Activated T-cell treated with anti-CD3 and anti-CD28 coated beads, Interleukin-2, amount 50 U/mL, for 72 hours (primary cell): ENCODE data around the gene PLEKHG5. TPM values are rescaled to one million over a fixed set of nuclear protein-coding genes. Genes with fewer than 3 reads are reported as not detected.
A peak's percentile ranks its signal among the peaks of the same experiment; 100 is the strongest.
"Not testable (repeated sequence)": the region's sequence is repeated elsewhere in the genome, so short reads cannot be mapped to it uniquely, and the experiment has no call there.

Source experiments
- ATAC-seq, 2 donors: fragments of 150-1000 bp; cut with Tn5 transposase; replicated peaks in 1 of 2; 2 replicates each; pipeline ENCODE4 v1.10.0; 2021; ENCODE audit warnings: moderate library complexity in 2 of 2, mild to moderate bottlenecking in 1 of 2
- DNase-seq, 2 donors: peaks; one replicate each; pipeline ENCODE4 v3.0.0; 2021 to 2022; ENCODE audit warnings: mixed read lengths in 1 of 2
- H3K27ac Mint-ChIP-seq: one replicate; pipeline ENCODE4 v1.8.0; 2022; ENCODE audit warnings: mild to moderate bottlenecking, moderate library complexity, mixed read lengths
- H3K27me3 Mint-ChIP-seq: one replicate; pipeline ENCODE4 v1.8.0; 2022; ENCODE audit warnings: low read depth, mixed read lengths
- H3K36me3 Mint-ChIP-seq, 2 donors: one replicate each; pipeline ENCODE4 v1.8.0; 2022; ENCODE audit warnings: mixed read lengths in 2 of 2, mild to moderate bottlenecking in 1 of 2; ENCODE audit not compliant: insufficient read depth in 2 of 2
- H3K4me1 Mint-ChIP-seq: one replicate; pipeline ENCODE4 v1.8.0; 2022; ENCODE audit warnings: low read depth, mixed read lengths
- H3K4me3 Mint-ChIP-seq, 2 donors: one replicate each; pipeline ENCODE4 v1.8.0; 2022; ENCODE audit warnings: mild to moderate bottlenecking in 2 of 2, mixed read lengths in 2 of 2, moderate library complexity in 2 of 2
- H3K9me3 Mint-ChIP-seq, 2 donors: one replicate each; pipeline ENCODE4 v1.8.0; 2022; ENCODE audit warnings: mixed read lengths in 2 of 2
- total RNA-seq, 2 donors: library from RNA; stranded (reverse); gene quantifications; one replicate each; pipeline ENCODE4 v1.2.3, GENCODE V29; 2022

Gene PLEKHG5
- total RNA-seq, 2 donors from 2014 or later, result 2.6 to 3.2 TPM

DNA sequence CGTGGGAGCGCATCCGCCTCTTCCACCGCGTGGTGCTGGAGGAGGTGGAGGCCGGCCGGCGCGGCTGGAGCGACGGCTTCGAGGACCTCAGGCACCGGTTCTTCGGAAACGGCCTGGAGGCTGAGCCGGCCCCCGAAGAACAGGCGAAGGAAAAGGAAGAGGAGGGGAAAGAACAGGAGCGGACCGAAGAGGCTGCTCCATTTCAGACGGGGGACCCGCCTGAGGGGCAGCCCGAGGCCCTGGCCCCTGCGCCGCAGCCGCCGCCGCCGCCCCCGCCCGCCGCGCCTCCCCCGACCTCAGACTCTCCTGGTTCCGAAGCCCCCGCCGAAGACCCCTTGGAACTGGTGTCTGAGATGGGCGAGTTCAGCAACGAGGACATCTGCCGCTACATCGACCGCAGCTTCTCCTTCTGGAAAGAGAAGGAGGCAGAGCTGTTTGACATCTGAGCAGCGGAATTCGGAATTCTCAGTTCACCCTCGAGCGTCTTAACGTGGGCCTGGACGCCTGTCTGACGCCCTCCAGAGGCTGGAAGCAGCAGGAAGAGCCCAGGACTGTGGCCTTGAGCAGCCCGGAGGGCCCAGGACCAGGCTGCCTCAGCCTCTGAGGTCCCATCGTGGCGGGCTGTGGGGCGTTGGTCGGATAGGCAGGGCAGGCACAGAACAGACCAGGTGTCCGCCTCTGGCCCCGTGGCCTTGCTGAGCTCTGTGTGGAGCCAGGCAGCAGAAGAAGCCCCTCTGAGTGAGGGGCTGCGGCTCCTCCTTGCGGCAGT lies 35.5 kb downstream of the PLEKHG5 start:
- Mint-ChIP-seq H3K4me1 (peaks cover 30% of the 10 kb centered on the region), H3K27me3 (peaks cover 34% of the 10 kb centered on the region), H3K4me3 (peak overlapping the region; percentile 36 to 47)
- H3K27ac Mint-ChIP-seq, H3K9me3 Mint-ChIP-seq, H3K36me3 Mint-ChIP-seq, ATAC-seq, DNase-seq: not testable (repeated sequence)

DNA sequence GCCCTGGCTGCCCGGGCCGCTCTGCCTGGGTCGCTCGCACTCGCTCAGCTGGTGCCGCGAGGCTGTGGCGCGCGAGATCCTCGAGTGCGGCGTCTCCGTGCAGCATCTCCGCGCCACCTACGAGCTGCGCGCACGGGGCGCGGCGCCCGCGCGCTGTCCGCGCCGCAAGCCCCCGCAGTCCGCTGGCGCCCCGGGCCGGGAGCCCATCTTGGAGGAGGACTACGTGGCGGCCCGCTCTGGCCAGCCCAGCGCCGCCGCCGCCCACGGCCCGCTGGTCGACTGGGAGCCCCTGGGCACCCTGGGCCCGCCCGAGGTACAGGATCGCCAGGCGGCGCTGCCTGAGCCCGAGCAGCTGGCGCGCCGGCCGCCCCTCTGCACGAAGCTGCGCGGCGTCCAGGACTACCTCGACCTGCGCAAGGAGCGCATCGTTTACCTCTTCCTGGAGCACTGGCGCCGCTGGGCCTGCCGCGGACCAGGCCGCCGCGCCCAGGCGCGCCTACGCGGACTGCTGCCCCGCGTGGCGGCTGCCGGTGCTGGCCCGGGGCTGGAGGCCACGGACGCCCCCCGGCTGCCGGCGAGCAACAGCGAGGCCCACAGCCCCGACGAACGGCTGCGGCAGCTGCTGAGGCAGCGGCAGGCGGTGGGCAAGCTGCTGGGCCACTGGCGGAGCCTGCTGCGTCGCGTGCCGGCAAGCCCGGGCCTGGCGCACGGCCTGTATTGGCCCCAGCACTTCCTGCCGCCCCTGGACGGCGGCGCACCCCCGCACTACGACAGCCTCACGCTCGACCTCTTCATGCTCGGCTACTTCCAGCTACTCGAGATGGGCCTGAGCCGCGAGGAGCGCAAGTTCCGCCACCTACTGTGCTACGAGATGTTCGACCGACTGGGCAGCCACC lies 36.4 kb downstream of the PLEKHG5 start:
- DNase-seq (peak; percentile 56 to 58), ATAC-seq (peak; percentile 62 to 64)
- peaks cover 42% of the 10 kb centered on the region for H3K27me3 Mint-ChIP-seq
- H3K4me3 Mint-ChIP-seq, result peak overlapping the region; percentile 36 to 47
- H3K27ac Mint-ChIP-seq, result no peak overlapping the region
- H3K4me1 Mint-ChIP-seq, result peaks cover 22% of the 10 kb centered on the region
- H3K36me3 Mint-ChIP-seq, result no peaks in the 10 kb centered on the region
- no peaks in the 10 kb centered on the region for H3K9me3 Mint-ChIP-seq

DNA sequence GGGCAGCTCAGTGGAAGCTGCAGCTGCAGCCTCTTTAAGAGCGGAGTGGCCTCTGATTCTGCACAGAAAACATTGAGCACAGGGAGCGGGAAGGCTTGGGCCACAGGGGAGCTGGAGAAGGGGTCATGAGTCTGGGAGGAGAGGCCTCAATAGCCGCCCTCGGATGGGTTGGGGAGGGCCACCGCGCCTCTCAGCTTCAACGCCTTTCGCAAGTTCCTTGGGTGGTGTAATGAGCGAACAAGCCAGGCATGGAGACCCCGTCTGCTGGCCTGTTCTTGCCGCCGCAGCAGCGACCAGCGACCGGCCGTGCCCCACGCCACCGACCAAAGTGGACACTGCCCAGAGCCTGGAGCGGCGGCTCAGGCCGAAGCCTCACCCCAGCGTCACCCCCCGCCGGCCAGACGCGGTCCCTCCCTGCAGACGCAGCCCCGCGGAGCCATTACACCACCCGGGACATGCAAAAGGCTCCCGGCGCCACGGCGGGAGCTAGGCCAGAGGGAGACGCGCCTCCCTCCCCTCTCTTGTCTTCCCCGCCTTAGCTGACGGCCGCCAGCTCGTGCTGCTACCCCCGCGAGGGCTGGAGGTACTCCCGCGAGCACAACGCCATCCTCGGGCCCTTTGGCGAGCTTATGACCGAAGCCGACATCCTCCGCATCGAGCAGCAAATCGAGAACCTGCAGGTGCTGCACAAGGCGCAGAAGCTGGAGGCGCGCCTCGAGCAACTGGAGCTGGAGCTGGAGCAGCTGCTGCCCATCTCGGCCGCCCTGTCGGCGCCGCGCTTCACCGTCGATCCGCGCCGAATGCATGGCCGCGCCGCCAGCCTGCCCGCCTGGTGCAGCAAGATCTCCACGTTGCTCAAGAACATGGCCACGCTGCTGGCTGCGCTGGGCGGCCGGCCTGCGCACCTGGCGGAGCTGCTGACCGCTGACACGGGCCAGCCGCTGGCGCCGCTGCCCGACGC lies 37.3 kb downstream of the PLEKHG5 start:
- Mint-ChIP-seq H3K4me1 (peaks cover 21% of the 10 kb centered on the region), H3K4me3 (peak overlapping the region; percentile 53 to 58), H3K27me3 (peaks cover 51% of the 10 kb centered on the region)
- not testable (repeated sequence) for H3K27ac Mint-ChIP-seq, H3K36me3 Mint-ChIP-seq, H3K9me3 Mint-ChIP-seq, DNase-seq
- ATAC-seq, result peak in 1 of 2 donors; percentile 16

DNA sequence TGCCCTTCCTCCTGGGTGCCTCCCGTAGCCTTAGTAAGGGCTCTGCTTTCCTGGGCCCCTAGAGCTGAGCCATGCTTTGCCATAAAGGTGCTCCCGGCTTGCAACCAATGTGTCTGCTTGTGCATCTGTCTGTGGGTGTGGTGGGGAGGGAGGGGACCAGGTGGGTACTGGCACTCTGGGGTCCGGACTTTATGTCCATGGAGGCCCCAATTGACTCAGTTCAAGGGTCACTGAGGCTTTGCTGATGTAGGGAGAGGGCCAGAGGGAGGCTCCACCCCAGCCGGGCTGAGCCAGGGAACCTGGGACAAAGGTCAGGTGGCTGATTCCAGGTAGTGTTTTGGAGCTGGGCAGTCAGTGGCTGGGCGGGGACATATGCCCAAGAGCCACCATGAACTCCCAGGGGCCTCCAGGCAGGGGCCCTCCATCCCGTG lies 40.5 kb downstream of the PLEKHG5 start:
- Mint-ChIP-seq H3K4me3 (no peak overlapping the region), H3K27ac (no peak overlapping the region), H3K4me1 (peaks cover 26% of the 10 kb centered on the region), H3K36me3 (no peaks in the 10 kb centered on the region), H3K9me3 (no peaks in the 10 kb centered on the region), H3K27me3 (peaks cover 49% of the 10 kb centered on the region)
- no peak for DNase-seq
- no peak for ATAC-seq

DNA sequence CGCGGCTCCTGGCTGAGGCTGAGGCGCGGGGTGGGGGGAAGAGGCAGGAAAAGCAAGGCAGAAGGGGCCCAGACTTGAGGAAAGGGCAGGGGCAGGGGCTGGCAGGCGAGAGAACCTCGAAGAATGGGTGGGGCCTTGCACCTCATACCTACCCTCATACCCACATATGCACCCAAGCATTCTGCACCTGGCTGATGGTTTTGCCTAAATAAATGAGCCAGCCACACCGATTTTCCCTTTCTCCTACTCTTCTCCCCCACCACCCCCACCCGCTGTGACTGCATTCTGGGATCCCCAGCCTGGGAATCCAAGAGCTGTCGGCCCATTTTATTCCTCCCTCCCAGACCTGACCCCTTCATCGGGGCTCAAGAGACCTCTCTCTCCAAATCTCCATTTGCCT lies 41.0 kb downstream of the PLEKHG5 start:
- not testable (repeated sequence) for H3K27ac Mint-ChIP-seq
- peaks cover 53% of the 10 kb centered on the region for H3K27me3 Mint-ChIP-seq
- peaks cover 26% of the 10 kb centered on the region for H3K4me1 Mint-ChIP-seq

DNA sequence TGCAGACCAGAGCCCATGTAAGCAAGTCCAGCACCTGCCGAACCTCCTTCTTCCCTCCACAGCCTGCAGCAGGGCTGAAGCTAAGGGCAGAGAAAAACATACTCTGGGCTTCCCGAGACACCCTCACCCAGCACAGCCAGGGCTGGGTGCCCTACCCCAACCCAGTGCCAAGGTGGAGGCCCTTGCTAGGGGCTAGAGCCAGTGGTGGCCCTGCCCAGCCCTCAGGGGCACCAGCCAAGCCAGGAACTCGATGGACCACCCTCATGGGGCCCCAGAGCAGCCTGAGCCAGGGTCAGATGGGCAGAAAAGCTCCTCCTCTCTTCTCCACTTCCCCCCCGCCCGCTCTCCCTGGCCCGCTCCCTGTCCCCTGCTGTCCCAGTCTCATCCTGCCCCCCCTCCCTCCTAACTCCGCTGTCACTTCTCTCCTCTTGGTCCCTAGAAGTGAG lies 41.4 kb downstream of the PLEKHG5 start:
- H3K27me3 Mint-ChIP-seq, result peaks cover 55% of the 10 kb centered on the region
- H3K9me3 Mint-ChIP-seq, result no peaks in the 10 kb centered on the region
- ATAC-seq (no peak), DNase-seq (no peak)
- peak overlapping the region; percentile 70 to 81 for H3K4me3 Mint-ChIP-seq
- H3K4me1 Mint-ChIP-seq, result peaks cover 27% of the 10 kb centered on the region
- H3K36me3 Mint-ChIP-seq, result no peaks in the 10 kb centered on the region
- no peak overlapping the region for H3K27ac Mint-ChIP-seq

More for the DNA sequence above, 41.0 kb downstream of the PLEKHG5 start:
- DNase-seq, ATAC-seq, H3K4me3 Mint-ChIP-seq, H3K9me3 Mint-ChIP-seq, H3K36me3 Mint-ChIP-seq: not testable (repeated sequence)

DNA sequence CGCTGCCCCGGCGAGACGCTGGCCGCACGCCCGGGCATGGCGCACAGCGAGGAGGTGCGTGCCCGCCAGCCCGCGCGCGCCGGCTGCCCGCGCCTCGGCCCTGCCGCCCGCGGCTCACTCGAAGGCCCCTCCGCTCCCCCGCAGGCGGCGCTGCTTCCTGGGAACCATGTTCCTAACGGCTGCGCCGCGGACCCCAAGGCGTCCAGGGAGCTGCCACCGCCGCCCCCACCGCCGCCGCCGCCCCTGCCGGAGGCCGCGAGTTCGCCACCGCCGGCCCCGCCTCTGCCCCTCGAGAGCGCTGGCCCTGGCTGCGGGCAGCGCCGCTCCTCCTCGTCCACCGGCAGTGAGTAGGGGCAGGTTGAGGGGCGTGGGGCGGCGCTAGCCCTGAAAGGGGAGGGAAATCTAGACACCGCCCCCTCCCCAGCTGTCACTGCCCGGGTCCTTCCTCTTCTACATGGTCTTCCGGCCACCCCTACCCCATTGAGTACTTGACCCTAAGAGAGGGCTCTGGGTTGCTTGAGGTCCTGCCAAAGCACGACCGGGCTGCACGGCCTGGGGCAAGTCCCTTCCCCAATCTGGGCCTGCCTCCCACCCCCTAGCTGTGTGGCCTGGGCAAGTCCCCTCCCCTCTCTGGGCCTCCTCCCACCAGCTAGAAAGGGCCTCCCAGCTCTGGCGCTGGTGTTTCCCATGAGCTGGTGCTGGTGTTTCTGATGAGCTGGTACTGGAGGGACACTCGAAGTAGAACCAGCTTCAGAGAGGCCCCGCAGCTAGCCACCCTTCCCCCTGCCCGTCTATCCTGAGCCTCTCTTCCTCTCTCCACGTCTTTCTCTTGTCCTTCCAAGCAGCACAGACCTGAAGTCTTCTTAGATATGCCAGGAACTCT lies 42.5 kb downstream of the PLEKHG5 start:
- ATAC-seq, result peak; percentile 59
- Mint-ChIP-seq H3K27ac (no peak overlapping the region), H3K4me3 (peak overlapping the region; percentile 70 to 81), H3K4me1 (peaks cover 31% of the 10 kb centered on the region), H3K27me3 (peaks cover 63% of the 10 kb centered on the region), H3K36me3 (no peaks in the 10 kb centered on the region), H3K9me3 (no peaks in the 10 kb centered on the region)
- DNase-seq, result peak in 1 of 2 donors; percentile 41

DNA sequence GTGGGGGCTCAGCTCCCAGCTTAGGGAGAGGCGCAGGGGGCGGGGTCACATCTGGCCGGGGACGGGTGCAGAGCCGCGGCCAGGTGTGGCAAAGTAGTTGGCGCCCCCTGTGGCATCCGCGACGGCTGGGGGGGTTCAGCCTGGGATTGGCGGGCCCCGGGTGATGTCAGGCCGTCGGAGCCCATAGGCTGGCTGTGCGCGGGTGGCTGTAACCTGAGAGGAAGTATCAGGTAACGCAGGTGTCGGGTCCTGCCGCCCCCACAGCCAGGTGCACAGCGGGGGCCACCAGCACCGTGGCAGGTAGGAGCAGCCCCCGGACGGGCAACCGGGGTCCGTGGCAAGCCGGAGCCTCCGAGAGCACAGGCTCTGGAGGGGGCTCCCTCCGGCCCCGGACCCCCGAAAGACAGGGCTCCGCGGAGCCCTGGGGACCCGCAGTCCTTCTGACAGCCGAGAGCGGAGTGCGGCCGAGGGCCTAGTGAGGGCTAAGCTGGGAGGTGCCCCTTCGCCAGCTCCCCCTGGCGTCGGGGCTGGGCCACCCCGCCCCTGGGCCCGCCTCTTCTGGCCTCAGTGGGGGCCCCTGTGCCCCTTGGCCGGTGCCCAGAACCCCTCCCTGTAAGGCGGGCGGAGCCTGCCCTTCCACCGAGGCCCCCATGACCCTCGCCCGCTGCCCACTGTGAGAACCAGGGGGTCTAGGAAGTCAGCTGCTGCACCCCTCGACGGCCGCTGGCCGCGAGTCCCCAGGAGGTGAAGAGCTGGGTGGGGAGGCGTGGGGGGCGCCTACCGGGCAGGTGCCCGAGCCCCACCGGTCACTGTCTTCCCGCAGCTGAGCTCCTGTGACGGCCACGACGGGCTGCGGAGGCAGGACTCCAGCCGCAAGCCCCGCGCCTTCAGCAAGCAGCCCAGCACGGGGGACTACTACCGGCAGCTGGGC lies 43.4 kb downstream of the PLEKHG5 start:
- peak overlapping the region; percentile 51 to 57 for H3K4me3 Mint-ChIP-seq
- DNase-seq (no peak), ATAC-seq (peak; percentile 42 to 58)
- H3K27ac Mint-ChIP-seq, result no peak overlapping the region
- no peaks in the 10 kb centered on the region for H3K9me3 Mint-ChIP-seq
- peaks cover 55% of the 10 kb centered on the region for H3K27me3 Mint-ChIP-seq
- H3K36me3 Mint-ChIP-seq, result no peaks in the 10 kb centered on the region
- H3K4me1 Mint-ChIP-seq, result peaks cover 25% of the 10 kb centered on the region

DNA sequence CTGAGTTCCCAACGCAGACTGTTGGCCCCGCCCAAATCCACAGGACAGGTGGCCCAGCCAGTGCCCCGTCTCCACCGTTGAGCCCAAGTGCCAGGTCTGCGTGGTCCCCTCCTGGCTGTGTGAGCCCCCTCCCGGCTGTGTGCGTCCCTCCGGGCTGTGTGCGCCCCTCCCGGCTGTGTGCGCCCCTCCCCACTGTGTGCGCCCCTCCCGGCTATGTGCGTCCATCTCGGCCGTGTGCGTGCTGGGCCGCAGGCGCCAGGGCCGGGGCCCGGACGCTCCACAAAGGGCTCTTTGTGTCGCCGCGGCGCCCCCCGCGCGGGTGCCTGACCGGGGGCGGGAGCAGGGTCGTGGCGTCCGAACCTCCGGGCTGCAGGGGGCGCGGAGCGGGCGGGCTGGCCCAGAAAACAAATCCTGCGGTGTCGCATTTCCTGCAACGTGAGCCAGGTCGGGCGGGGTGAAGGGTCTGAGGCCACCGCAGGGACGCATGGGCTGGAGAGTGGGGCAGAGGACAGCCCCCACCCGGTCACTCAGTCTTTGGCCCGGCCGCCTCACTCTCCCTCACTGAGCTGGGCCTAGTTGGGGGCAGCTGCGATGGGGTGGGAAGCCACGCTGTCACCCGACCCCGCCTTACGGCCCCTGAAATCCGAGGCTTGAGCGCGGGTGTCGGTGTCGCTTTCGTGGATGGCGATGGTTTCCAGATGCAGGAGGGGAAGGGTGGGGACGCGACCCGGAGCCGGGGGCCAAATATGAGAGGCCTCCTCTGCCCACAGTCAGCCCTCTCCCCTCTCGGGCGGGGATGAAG lies 44.2 kb downstream of the PLEKHG5 start:
- Mint-ChIP-seq H3K4me3 (peak overlapping the region; percentile 51 to 57), H3K27ac (no peak overlapping the region), H3K4me1 (peaks cover 21% of the 10 kb centered on the region), H3K36me3 (no peaks in the 10 kb centered on the region), H3K9me3 (no peaks in the 10 kb centered on the region), H3K27me3 (peaks cover 47% of the 10 kb centered on the region)
- ATAC-seq, result no peak
- DNase-seq, result no peak

DNA sequence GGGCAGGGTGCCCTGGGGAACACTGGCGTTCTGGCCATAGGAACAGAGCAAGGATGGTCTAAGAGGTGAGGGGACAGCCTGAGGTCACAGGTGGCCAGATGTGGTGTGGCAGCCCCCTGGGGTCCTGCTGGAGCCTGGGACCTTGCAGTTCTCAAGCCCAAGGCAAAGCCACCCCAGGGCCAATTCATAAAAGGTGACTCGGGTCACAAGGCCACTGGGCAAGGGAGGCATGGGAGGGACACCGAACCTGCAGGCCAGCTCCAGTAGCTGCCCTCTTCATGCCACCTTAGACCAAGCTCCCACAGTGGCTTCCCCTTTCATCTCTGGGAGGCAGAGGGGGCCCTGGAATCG lies 44.8 kb downstream of the PLEKHG5 start:
- peaks cover 21% of the 10 kb centered on the region for H3K4me1 Mint-ChIP-seq
- no peak overlapping the region for H3K27ac Mint-ChIP-seq
- ATAC-seq (no peak), DNase-seq (no peak)
- H3K4me3 Mint-ChIP-seq, result peak overlapping the region in 1 of 2 donors; percentile 62
- no peaks in the 10 kb centered on the region for H3K36me3 Mint-ChIP-seq
- H3K27me3 Mint-ChIP-seq, result peaks cover 48% of the 10 kb centered on the region
- H3K9me3 Mint-ChIP-seq, result no peaks in the 10 kb centered on the region
